Activated B cell treated with CpG ODN at 0.5 μM for 24 hours (primary cell): Measurements from ENCODE around the gene CCDC177. TPM values are rescaled to one million over a fixed set of nuclear protein-coding genes. Genes with fewer than 3 reads are reported as not detected.
A peak's percentile ranks its signal among the peaks of the same experiment; 100 is the strongest.

Source experiments
- ATAC-seq: fragments of 200-7000 bp; cut with Tn5 transposase; one replicate; pipeline ENCODE4 v1.10.0; 2021; ENCODE audit warnings: low read depth, mild to moderate bottlenecking, moderate library complexity
- CTCF ChIA-PET: fragments of 350-600 bp; sonication (Branson Sonifier 250); formaldehyde crosslinking; loops from one replicate; lab custom pipeline; 2021; ENCODE audit warnings: antibody characterized with exemption; lab: Charles Lee
- POLR2A ChIA-PET: fragments of 350-600 bp; sonication (Branson Sonifier 250); formaldehyde crosslinking; loops from one replicate; lab custom pipeline; 2021; ENCODE audit warnings: antibody characterized with exemption; lab: Charles Lee
- DNase-seq: peaks from one replicate; pipeline ENCODE4 v3.0.0; 2022
- H3K27ac Mint-ChIP-seq: one replicate; pipeline ENCODE4 v1.8.0; 2020; ENCODE audit warnings: mixed read lengths
- H3K27me3 Mint-ChIP-seq: one replicate; pipeline ENCODE4 v1.8.0; 2021; ENCODE audit warnings: mixed read lengths
- H3K36me3 Mint-ChIP-seq: one replicate; pipeline ENCODE4 v1.8.0; 2021; ENCODE audit warnings: low read depth, mixed read lengths
- H3K4me1 Mint-ChIP-seq: one replicate; pipeline ENCODE4 v1.8.0; 2021; ENCODE audit warnings: mixed read lengths
- H3K4me3 Mint-ChIP-seq: one replicate; pipeline ENCODE4 v1.8.0; 2020; ENCODE audit warnings: mild to moderate bottlenecking, mixed read lengths
- H3K9me3 Mint-ChIP-seq: one replicate; pipeline ENCODE4 v1.8.0; 2020; ENCODE audit warnings: mixed read lengths
- intact Hi-C: fragments of 100-400 bp; cut with micrococcal nuclease; formaldehyde crosslinking; loops from one replicate; pipeline ENCODE4 v1.15.1; 2024
- total RNA-seq: library from RNA; stranded (reverse); gene quantifications from 2 replicates; pipeline ENCODE4 v1.2.3, GENCODE V29; 2022
- TF ChIP-seq, protein P1 (sequence below): fragments of 200-600 bp; IDR thresholded peaks from one replicate; pipeline ENCODE4 v1.8.0; 2022; ENCODE audit warnings: antibody characterized with exemption, mild to moderate bottlenecking

The CCDC177 gene
- total RNA-seq, 1 donor from 2014 or later: not detected

DNA sequence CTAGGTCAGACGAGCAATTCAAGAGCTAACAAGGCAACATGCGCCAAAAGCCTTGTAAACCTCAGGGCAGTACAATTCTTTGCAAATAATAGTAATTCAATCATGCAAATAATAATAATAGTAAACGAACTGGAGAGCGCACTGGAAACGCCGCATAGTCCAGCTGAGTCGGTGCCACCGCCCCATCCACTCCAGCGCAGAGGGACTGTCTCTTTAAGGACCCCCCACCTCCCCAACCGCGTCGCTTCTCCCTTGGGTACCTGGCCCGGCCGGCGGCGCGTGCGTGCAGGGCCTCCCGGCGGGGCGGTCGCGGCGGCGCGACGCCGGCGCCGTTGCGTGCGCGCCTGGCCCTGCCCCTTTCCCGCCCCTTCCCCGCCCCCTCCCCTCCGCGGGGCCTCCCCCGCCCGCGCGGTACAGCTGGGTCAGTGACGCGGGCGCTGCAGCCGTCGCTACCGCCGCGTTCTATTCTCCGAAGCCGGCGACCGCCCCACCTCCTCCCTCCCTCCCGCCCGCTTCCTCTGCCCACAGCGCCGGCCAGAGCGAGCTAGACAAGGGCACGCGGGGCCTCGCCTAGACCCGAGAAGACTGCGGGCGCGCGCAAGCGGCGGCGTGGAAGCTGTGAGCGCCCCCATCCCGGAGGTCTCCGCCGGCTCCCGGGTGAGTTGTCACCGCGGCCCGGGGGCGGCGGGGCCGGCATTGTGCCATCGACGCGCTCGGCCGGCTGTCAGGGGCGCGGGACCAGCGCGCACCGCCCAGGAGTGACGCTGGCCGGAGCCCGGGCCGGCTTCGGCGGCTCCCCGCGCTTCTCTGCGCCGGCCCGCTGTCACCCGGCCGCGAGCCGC is 36.7 kb upstream of the CCDC177 start, which contains the start of gene SUSD6:
Gene SUSD6 (plus strand): TSS at position 425 of the 842 bp plus-strand sequence. CDS start 46,997 bp downstream, outside the sequence.
- CTCF ChIA-PET: interaction anchor here (1.1 to 1.3 kb wide), 5 partner anchors 50 to 116 kb away, joined by 3 to 8 read pairs (median 5); no protein-coding TSS in a partner anchor
- peaks cover 5% of the 10 kb centered on the region for H3K36me3 Mint-ChIP-seq
- H3K4me3 Mint-ChIP-seq: peak within 1 kb of the TSS; percentile 97
- DNase-seq: peak; percentile 87
- no peaks in the 10 kb centered on the region for H3K9me3 Mint-ChIP-seq
- no peaks in the 10 kb centered on the region for H3K27me3 Mint-ChIP-seq
- TF ChIP-seq, protein P1, sequence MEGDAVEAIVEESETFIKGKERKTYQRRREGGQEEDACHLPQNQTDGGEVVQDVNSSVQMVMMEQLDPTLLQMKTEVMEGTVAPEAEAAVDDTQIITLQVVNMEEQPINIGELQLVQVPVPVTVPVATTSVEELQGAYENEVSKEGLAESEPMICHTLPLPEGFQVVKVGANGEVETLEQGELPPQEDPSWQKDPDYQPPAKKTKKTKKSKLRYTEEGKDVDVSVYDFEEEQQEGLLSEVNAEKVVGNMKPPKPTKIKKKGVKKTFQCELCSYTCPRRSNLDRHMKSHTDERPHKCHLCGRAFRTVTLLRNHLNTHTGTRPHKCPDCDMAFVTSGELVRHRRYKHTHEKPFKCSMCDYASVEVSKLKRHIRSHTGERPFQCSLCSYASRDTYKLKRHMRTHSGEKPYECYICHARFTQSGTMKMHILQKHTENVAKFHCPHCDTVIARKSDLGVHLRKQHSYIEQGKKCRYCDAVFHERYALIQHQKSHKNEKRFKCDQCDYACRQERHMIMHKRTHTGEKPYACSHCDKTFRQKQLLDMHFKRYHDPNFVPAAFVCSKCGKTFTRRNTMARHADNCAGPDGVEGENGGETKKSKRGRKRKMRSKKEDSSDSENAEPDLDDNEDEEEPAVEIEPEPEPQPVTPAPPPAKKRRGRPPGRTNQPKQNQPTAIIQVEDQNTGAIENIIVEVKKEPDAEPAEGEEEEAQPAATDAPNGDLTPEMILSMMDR: no peak
- peak within 1 kb of the TSS; percentile 99 for H3K27ac Mint-ChIP-seq
- ATAC-seq: peak; percentile 68
- intact Hi-C loops: loop anchor here (1.0 to 10.0 kb wide), 4 partner anchors 156 to 1193 kb away; partner anchors contain the start of genes DCAF5, MAP3K9 and SRSF5
- peaks cover 53% of the 10 kb centered on the region for H3K4me1 Mint-ChIP-seq
- POLR2A ChIA-PET: interaction anchor here (0.6 to 6.1 kb wide), 26 partner anchors 10 to 818 kb away, joined by 3 to 38 read pairs (median 6); partner anchors contain the start of genes ERH, SLC39A9, SRSF5 and ZFP36L1

DNA sequence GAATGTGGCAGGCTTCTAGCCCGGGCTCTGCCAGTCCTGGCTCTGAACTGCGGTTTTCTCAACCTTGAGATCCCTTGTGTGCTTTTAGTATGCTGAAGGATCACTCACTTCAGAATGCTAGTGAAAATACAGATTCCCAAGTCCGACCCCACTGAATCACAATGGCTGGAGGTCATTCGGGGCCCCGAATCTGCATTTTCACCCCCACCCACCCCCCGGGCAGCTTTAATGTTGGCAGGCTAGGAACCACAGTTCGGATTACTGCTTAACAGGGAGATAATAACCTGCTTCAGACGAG is 36.2 kb upstream of the CCDC177 start:
- H3K4me1 Mint-ChIP-seq: peaks cover 48% of the 10 kb centered on the region
- CTCF ChIA-PET: interaction anchor here (1.2 to 1.3 kb wide), 3 partner anchors 51 to 116 kb away, joined by 3 to 8 read pairs (median 5); no protein-coding TSS in a partner anchor
- H3K36me3 Mint-ChIP-seq: peaks cover 5% of the 10 kb centered on the region
- H3K27ac Mint-ChIP-seq: peak overlapping the region; percentile 84
- no peaks in the 10 kb centered on the region for H3K9me3 Mint-ChIP-seq
- no peaks in the 10 kb centered on the region for H3K27me3 Mint-ChIP-seq
- no peak for DNase-seq
- POLR2A ChIA-PET: interaction anchor here (0.6 to 3.4 kb wide), 19 partner anchors 13 to 818 kb away, joined by 3 to 38 read pairs (median 6); partner anchors contain the start of genes ERH, SLC39A9, SRSF5 and ZFP36L1
- TF ChIP-seq, protein P1: no peak
- intact Hi-C loops: loop anchor here (1.0 to 10.0 kb wide), 4 partner anchors 156 to 1194 kb away; partner anchors contain the start of genes DCAF5, MAP3K9 and SRSF5
- ATAC-seq: no peak
- peak overlapping the region; percentile 81 for H3K4me3 Mint-ChIP-seq

DNA sequence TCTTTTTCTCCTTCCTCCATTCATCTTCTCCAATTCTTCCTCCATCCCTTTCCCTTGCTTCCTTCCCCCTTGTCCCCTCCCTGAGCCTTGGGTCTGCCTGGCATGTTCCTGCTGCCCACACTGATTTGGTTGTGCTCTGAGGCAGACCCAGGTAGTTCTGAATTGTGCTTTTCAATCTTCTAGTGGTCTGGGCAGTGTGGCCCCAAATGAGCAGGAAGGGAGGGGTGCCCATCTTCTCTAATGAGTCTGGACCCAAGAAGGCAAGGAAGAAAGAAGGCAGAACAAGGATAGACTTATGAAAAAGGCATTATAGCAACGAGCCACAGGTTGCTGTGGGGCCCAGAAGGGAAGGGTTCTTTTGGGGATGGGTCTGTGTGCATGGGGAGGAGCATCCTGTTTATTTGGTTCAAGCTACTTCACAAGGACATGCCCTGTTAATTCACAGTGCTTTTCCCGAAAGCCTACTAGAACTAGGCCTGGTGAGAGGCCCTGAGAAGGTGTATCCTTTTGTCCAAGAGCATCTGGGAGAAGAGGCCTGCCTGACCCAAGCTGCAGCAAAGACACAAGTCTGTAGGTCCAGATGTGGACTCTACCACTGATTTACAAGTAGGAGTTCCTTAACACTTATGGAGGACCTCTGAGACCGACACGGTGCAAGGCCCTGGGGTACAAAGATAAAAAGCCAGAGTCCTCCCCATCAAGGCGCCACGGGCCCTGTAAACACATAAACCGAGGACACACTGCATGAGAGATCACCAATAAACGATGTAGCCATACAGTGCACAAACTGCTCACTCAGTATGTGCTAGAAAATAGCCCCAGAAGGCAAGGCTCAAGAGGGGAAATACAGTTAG is 35.6 kb upstream of the CCDC177 start:
- H3K4me1 Mint-ChIP-seq: peaks cover 42% of the 10 kb centered on the region
- no peak for DNase-seq
- peak overlapping the region; percentile 81 for H3K4me3 Mint-ChIP-seq
- ChIA-PET POLR2A (interaction anchor here (0.6 to 3.4 kb wide), 15 partner anchors 13 to 1045 kb away, joined by 3 to 38 read pairs (median 6); partner anchors contain the start of genes ERH, SLC39A9 and SRSF5), CTCF (interaction anchor here (1.2 to 1.3 kb wide), 3 partner anchors 51 to 117 kb away, joined by 3 to 8 read pairs (median 5); no protein-coding TSS in a partner anchor)
- peaks cover 5% of the 10 kb centered on the region for H3K36me3 Mint-ChIP-seq
- H3K27ac Mint-ChIP-seq: peak overlapping the region; percentile 84
- TF ChIP-seq, protein P1: no peak
- no peak for ATAC-seq
- H3K9me3 Mint-ChIP-seq: no peaks in the 10 kb centered on the region
- intact Hi-C loops: loop anchor here (5.0 to 10.0 kb wide), 3 partner anchors 458 to 1195 kb away; partner anchors contain the start of genes DCAF5 and MAP3K9
- H3K27me3 Mint-ChIP-seq: no peaks in the 10 kb centered on the region

DNA sequence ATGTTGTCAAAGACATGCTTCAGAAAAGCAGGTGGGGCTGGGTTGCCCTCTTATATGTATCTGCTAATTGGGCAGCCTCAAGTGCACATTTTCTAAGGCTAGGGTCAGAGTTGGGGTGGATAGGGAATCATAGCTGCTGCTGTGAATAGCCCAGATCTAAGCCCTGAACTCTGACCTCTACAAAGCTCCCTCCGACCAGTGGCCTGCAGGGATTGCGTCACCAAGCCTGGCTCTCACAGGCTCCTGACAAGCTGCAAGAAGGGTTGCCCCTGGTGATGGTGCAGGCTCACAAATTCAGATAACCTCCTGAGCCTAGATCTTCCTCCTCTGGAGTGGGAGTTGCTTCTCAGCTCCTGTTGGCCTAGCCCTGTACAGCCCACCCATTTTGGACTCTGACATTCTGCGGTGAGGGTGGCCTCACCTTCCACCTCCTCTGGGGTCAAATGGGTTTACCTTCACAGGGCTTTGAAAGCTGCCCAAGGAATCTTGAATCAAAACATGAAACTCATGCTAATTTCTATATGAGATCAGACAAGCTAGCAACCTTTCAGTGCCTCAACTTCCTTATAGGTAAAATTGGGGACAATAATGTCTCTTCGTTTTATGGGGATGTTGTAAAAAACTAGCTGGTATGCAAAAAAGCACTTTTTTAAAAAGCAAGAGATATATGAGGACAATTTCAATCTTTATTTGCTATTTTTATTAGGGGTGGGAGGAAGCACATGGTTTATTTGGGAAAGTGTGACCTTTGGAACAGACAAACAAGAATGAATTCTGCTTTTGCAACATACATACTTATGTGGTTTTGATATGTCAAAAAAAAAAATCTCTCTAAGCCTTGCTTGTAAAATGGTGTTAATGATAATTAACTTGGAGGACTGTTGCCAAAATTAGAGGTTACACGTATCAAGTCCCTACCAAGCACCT is 31.9 kb upstream of the CCDC177 start:
- H3K4me1 Mint-ChIP-seq: peaks cover 16% of the 10 kb centered on the region
- TF ChIP-seq, protein P1: no peak
- DNase-seq (no peak), ATAC-seq (no peak)
- no peaks in the 10 kb centered on the region for H3K9me3 Mint-ChIP-seq
- H3K27me3 Mint-ChIP-seq: no peaks in the 10 kb centered on the region
- CTCF ChIA-PET: interaction anchor here (1.2 to 4.6 kb wide), 4 partner anchors 9 to 120 kb away, joined by 4 to 48 read pairs (median 16); no protein-coding TSS in a partner anchor
- H3K4me3 Mint-ChIP-seq: no peak overlapping the region
- H3K36me3 Mint-ChIP-seq: no peaks in the 10 kb centered on the region
- POLR2A ChIA-PET: interaction anchor here (0.6 to 1.2 kb wide), 2 partner anchors 120 to 122 kb away, joined by 3 to 4 read pairs; no protein-coding TSS in a partner anchor
- no peak overlapping the region for H3K27ac Mint-ChIP-seq
- intact Hi-C loops: no loop called here
